Esophagus squamous epithelium (tissue), 5 donors: Measurements from ENCODE around the gene TFAP2A. TPM values are rescaled to one million over a fixed set of nuclear protein-coding genes. Genes with fewer than 3 reads are reported as not detected.
A peak's percentile ranks its signal among the peaks of the same experiment; 100 is the strongest.

ENCODE experiments used
- DNase-seq: peaks from one replicate; lab custom pipeline; 2025; lab: John Stamatoyannopoulos, UW
- H3K27ac ChIP-seq, 4 donors: fragments of 200-600 bp; sonication (generic); one replicate each; pipeline ENCODE4 v1.5.1; 2016 to 2019; ENCODE audit warnings: mild to moderate bottlenecking in 1 of 4
- H3K27me3 ChIP-seq, 4 donors: fragments of 200-600 bp; sonication (generic); 1 replicate in 3 of 4; 2 replicates in 1 of 4; pipeline versions ENCODE4 v1.5.1 to v1.6.0; 2017 to 2021; ENCODE audit warnings: antibody characterized with exemption in 1 of 4
- H3K36me3 ChIP-seq, 3 donors: fragments of 200-600 bp; sonication (generic); one replicate each; pipeline ENCODE4 v1.5.1; 2016 to 2019
- H3K4me1 ChIP-seq, 3 donors: fragments of 200-600 bp; sonication (generic); one replicate each; pipeline ENCODE4 v1.5.1; 2017 to 2019
- H3K4me3 ChIP-seq, 4 donors: fragments of 200-600 bp; sonication (generic); 1 replicate in 3 of 4; 2 replicates in 1 of 4; pipeline ENCODE4 v1.5.1; 2016 to 2019; ENCODE audit warnings: mild to moderate bottlenecking in 2 of 4, moderate library complexity in 1 of 4
- H3K9me3 ChIP-seq, 3 donors: fragments of 200-600 bp; sonication (generic); one replicate each; pipeline ENCODE4 v1.5.1; 2016 to 2019
- CTCF ChIP-seq, 6 experiments: fragments of 450-650 bp in 4 of 6; fragments of 200-600 bp in 2 of 6; sonication (generic) in 2 of 6; IDR thresholded peaks; one replicate each; pipeline ENCODE4 v1.5.1; 2016 to 2019; ENCODE audit warnings: antibody characterized with exemption in 6 of 6, mild to moderate bottlenecking in 4 of 6, moderate library complexity in 4 of 6
- POLR2A ChIP-seq, 4 donors: fragments of 450-650 bp; IDR thresholded peaks; one replicate each; pipeline ENCODE4 v1.6.1; 2017; ENCODE audit warnings: antibody characterized with exemption in 4 of 4, mild to moderate bottlenecking in 4 of 4, moderate library complexity in 3 of 4
- WGBS, 2 donors: methylation state at CpG; one replicate each; pipeline ENCODE4 v1.1.5; 2018; 5-methylcytosine and 5-hydroxymethylcytosine counted together
- intact Hi-C: fragments of 100-400 bp; cut with DNase I; formaldehyde crosslinking; loops from one replicate; pipeline ENCODE4 v1.15.0; 2022
- total RNA-seq, 4 donors: library from RNA; depleted of rRNA; stranded (reverse); fragments of >200 nt; gene quantifications; one replicate each; pipeline ENCODE4 v1.1.0, GENCODE V29; 2016
- donor health status: DM: yes; HTN: yes; CAD: no.

The TFAP2A gene
- total RNA-seq, 4 donors from 2014 or later: 11.6 to 39.1 (median 29.9) TPM

GRCh38 chr6:10401004-10401536 lies 13.8 kb downstream of the TFAP2A start:
- intact Hi-C loops: no loop called here
- DNase-seq: no peak
- WGBS, 2 donors: 30 to 37% methylated on average over 9 of the region's 9 CpGs
- Histone ChIP-seq H3K9me3 (no peaks in the 10 kb centered on the region), H3K4me1 (peaks cover 11 to 70% (median 19%) of the 10 kb centered on the region in 3 donors), H3K36me3 (peaks cover 0 to 38% (median 0%) of the 10 kb centered on the region in 3 donors), H3K27ac (peak overlapping the region; percentile 51 to 70 (median 58)), H3K27me3 (peaks cover 0 to 67% (median 0%) of the 10 kb centered on the region in 4 donors), H3K4me3 (no peak overlapping the region)
- peak in 1 of 6 experiments; percentile 3 for TF ChIP-seq CTCF (IDR thresholded peaks at IDR 0.05)
- no peak for TF ChIP-seq POLR2A (IDR thresholded peaks at IDR 0.05)

DNA sequence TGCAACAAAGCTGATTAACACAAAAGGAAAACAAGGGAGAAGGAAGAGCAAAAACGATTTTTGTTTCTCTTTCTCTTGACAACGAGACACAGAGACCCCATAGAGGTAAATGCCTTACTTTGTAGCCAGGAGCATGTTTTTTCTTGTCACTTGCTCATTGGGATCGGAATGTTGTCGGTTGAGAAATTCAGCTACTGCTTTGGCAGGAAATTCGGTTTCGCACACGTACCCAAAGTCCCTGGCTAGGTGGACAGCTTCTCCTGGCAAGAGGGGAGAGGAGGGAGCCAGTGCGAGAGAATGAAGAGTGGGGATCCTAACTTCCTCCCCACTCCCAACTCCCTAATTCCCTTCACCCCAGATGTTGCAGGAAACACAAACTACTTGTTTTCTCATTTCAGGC lies 14.5 kb downstream of the TFAP2A start:
- Histone ChIP-seq H3K9me3 (no peaks in the 10 kb centered on the region), H3K27me3 (peaks cover 0 to 75% (median 0%) of the 10 kb centered on the region in 4 donors), H3K4me1 (peaks cover 11 to 63% (median 18%) of the 10 kb centered on the region in 3 donors), H3K27ac (peak overlapping the region; percentile 51 to 70 (median 58)), H3K36me3 (peaks cover 0 to 38% (median 0%) of the 10 kb centered on the region in 3 donors), H3K4me3 (peak overlapping the region in 1 of 4 donors; percentile 3)
- intact Hi-C loops: no loop called here
- peak in 1 of 4 donors; percentile 14 for TF ChIP-seq POLR2A (IDR thresholded peaks at IDR 0.05)
- TF ChIP-seq CTCF (IDR thresholded peaks at IDR 0.05): no peak
- 32 to 51% methylated on average over 8 of the region's 8 CpGs for WGBS, 2 donors
- DNase-seq: no peak

GRCh38 chr6:10399451-10399850 lies 15.4 kb downstream of the TFAP2A start:
- Histone ChIP-seq H3K4me3 (no peak overlapping the region), H3K27me3 (peaks cover 0 to 83% (median 0%) of the 10 kb centered on the region in 4 donors), H3K9me3 (no peaks in the 10 kb centered on the region), H3K27ac (peak overlapping the region in 3 of 4 donors; percentile 40 to 70 (median 63)), H3K36me3 (peaks cover 0 to 38% (median 0%) of the 10 kb centered on the region in 3 donors), H3K4me1 (peaks cover 11 to 54% (median 11%) of the 10 kb centered on the region in 3 donors)
- TF ChIP-seq CTCF (IDR thresholded peaks at IDR 0.05) (no peak), POLR2A (IDR thresholded peaks at IDR 0.05) (no peak)
- WGBS, 2 donors: 59 to 76% methylated on average over 2 of the region's 2 CpGs
- intact Hi-C loops: no loop called here
- no peak for DNase-seq

GRCh38 chr6:10398446-10399218 lies 16.2 kb downstream of the TFAP2A start:
- Histone ChIP-seq H3K4me3 (no peak overlapping the region), H3K9me3 (no peaks in the 10 kb centered on the region), H3K36me3 (peaks cover 0 to 38% (median 0%) of the 10 kb centered on the region in 3 donors), H3K27ac (peak overlapping the region in 2 of 4 donors; percentile 63 to 70), H3K27me3 (peaks cover 0 to 88% (median 0%) of the 10 kb centered on the region in 4 donors), H3K4me1 (peaks cover 9 to 48% (median 9%) of the 10 kb centered on the region in 3 donors)
- 66 to 73% methylated on average over 6 to 7 of the region's 20 CpGs for WGBS, 2 donors
- intact Hi-C loops: no loop called here
- DNase-seq: no peak
- TF ChIP-seq CTCF (IDR thresholded peaks at IDR 0.05): no peak
- TF ChIP-seq POLR2A (IDR thresholded peaks at IDR 0.05): no peak
